ENCODE measurements around the gene APPL1.

GRCh38 chr3:57292897-57293526 is 65.5 kb downstream of the APPL1 start:
- TF ChIP-seq CTCF (conservative IDR thresholded peaks at IDR 0.05; ENCODE audit: low read depth in 2 of 2) (no peak), CREB1 (CRISPR knock-in tag; IDR thresholded peaks at IDR 0.05; ENCODE audit: low read depth) (no peak), ETS1 (IDR thresholded peaks at IDR 0.05) (no peak), POLR2AphosphoS5 (IDR thresholded peaks at IDR 0.05; ENCODE audit: low read depth) (no peak), EZH2 (IDR thresholded peaks at IDR 0.05; ENCODE audit: low read depth, unreplicated experiment) (no peak), REST (IDR thresholded peaks at IDR 0.05; ENCODE audit: unreplicated experiment) (no peak)
